IMR-90 (cell line): ENCODE data around the gene CXorf38. TPM values are rescaled to one million over a fixed set of nuclear protein-coding genes. Genes with fewer than 3 reads are reported as not detected.
A peak's percentile ranks its signal among the peaks of the same experiment; 100 is the strongest.

Experiments used
- ATAC-seq: fragments of 200-7000 bp; cut with Tn5 transposase; 2 replicates; pipeline ENCODE4 v1.9.1; 2020; ENCODE audit warnings: low read depth, mild to moderate bottlenecking, moderate library complexity
- BruUV-seq: library from RNA; stranded (reverse); fragments of 400-500 nt; replicated peaks from 2 replicates; lab custom pipeline; 2021; lab: Mats Ljungman, UMichigan
- CTCF ChIA-PET: fragments of 300-600 bp; formaldehyde crosslinking; extraction: SDS; loops from one replicate; lab custom pipeline; 2021; ENCODE audit warnings: antibody characterized with exemption; lab: Yijun Ruan, JAX
- POLR2A ChIA-PET: fragments of 300-600 bp; sonication (Branson Sonifier 250); formaldehyde crosslinking; loops from one replicate; lab custom pipeline; 2022; ENCODE audit warnings: antibody characterized with exemption; ENCODE audit not compliant: unreplicated experiment; lab: Charles Lee
- DNase-seq: peaks from one replicate; pipeline ENCODE4 v3.0.0; 2013
- H2AFZ ChIP-seq: replicated peaks from 2 replicates; pipeline ENCODE3; 2013; ENCODE audit warnings: low read length, mild to moderate bottlenecking; ENCODE audit not compliant: poor library complexity
- H2AK5ac ChIP-seq: 2 replicates; pipeline ENCODE4 v1.6.1; 2013; ENCODE audit warnings: low read depth, low read length, inconsistent platforms
- H2AK9ac ChIP-seq: replicated peaks from 2 replicates; pipeline ENCODE3; 2013; ENCODE audit warnings: mild to moderate bottlenecking, low read depth, low read length, moderate library complexity; ENCODE audit not compliant: poor library complexity
- H2BK120ac ChIP-seq: 2 replicates; pipeline ENCODE4 v1.6.1; 2013; ENCODE audit warnings: low read depth, low read length, inconsistent platforms
- H2BK15ac ChIP-seq: 3 replicates; pipeline ENCODE4 v1.6.1; 2013; ENCODE audit warnings: low read depth, low read length, inconsistent platforms
- H2BK20ac ChIP-seq: 2 replicates; pipeline ENCODE4 v1.6.1; 2013; ENCODE audit warnings: low read depth, mild to moderate bottlenecking, inconsistent platforms, low read length, moderate library complexity
- H2BK5ac ChIP-seq: 2 replicates; pipeline ENCODE4 v1.6.1; 2013; ENCODE audit warnings: mild to moderate bottlenecking, low read depth, low read length, inconsistent platforms; ENCODE audit not compliant: poor library complexity, severe bottlenecking
- H3K14ac ChIP-seq: replicated peaks from 2 replicates; pipeline ENCODE4 v1.6.1; 2013; ENCODE audit warnings: low read depth, low read length, inconsistent platforms
- H3K18ac ChIP-seq: 2 replicates; pipeline ENCODE4 v1.6.1; 2013; ENCODE audit warnings: low read depth, low read length, control low read depth
- H3K23ac ChIP-seq: 2 replicates; pipeline ENCODE4 v1.6.1; 2013; ENCODE audit warnings: low read depth, low read length, inconsistent platforms
- H3K27ac ChIP-seq: 2 replicates; pipeline ENCODE4 v1.5.1; 2013; ENCODE audit warnings: mild to moderate bottlenecking, control low read depth, low read length; ENCODE audit not compliant: insufficient read depth
- H3K27me3 ChIP-seq: 2 replicates; pipeline ENCODE4 v1.6.1; 2013; ENCODE audit warnings: low read length; ENCODE audit not compliant: control insufficient read depth, insufficient read depth
- H3K36me3 ChIP-seq: 2 replicates; pipeline ENCODE4 v1.6.1; 2013; ENCODE audit warnings: low read length, mixed read lengths; ENCODE audit not compliant: control insufficient read depth, insufficient read depth
- H3K4ac ChIP-seq: 2 replicates; pipeline ENCODE4 v1.6.1; 2013; ENCODE audit warnings: low read depth, low read length, inconsistent platforms
- H3K4me1 ChIP-seq: 2 replicates; pipeline ENCODE4 v1.6.1; 2013; ENCODE audit warnings: low read length, mixed read lengths; ENCODE audit not compliant: control insufficient read depth, insufficient read depth
- H3K4me2 ChIP-seq: 2 replicates; pipeline ENCODE4 v1.6.1; 2013; ENCODE audit warnings: low read depth, mild to moderate bottlenecking, control low read depth, low read length, moderate library complexity
- H3K4me3 ChIP-seq: 2 replicates; pipeline ENCODE4 v1.5.1; 2013; ENCODE audit warnings: low read depth, mild to moderate bottlenecking, control low read depth, low read length, moderate library complexity; ENCODE audit not compliant: insufficient read depth
- H3K56ac ChIP-seq: 2 replicates; pipeline ENCODE4 v1.6.1; 2013; ENCODE audit warnings: low read length, inconsistent platforms; ENCODE audit not compliant: insufficient read depth; ENCODE audit errors: extremely low read depth
- H3K79me1 ChIP-seq, 2 experiments: 2 replicates each; pipeline ENCODE4 v1.6.1; 2013; ENCODE audit warnings: low read length in 2 of 2, inconsistent platforms in 1 of 2, low read depth in 1 of 2
- H3K9ac ChIP-seq: 2 replicates; pipeline ENCODE4 v1.6.1; 2013; ENCODE audit warnings: low read depth, low read length, control low read depth
- H3K9me1 ChIP-seq: 2 replicates; pipeline ENCODE4 v1.6.1; 2013; ENCODE audit warnings: low read length, inconsistent platforms; ENCODE audit not compliant: insufficient read depth
- H3K9me3 ChIP-seq: 2 replicates; pipeline ENCODE4 v1.6.1; 2013; ENCODE audit warnings: low read length; ENCODE audit not compliant: control insufficient read depth, insufficient read depth
- H4K20me1 ChIP-seq: 2 replicates; pipeline ENCODE4 v1.6.1; 2013; ENCODE audit warnings: low read length, inconsistent platforms; ENCODE audit not compliant: insufficient read depth
- H4K5ac ChIP-seq: 2 replicates; pipeline ENCODE4 v1.6.1; 2013; ENCODE audit warnings: mild to moderate bottlenecking, low read depth, low read length, control low read depth
- H4K8ac ChIP-seq, 2 experiments: 2 replicates each; pipeline ENCODE4 v1.6.1; 2013; ENCODE audit warnings: low read depth in 2 of 2, low read length in 2 of 2, control low read depth in 1 of 2, inconsistent platforms in 1 of 2
- H4K91ac ChIP-seq: 2 replicates; pipeline ENCODE4 v1.6.1; 2013; ENCODE audit warnings: low read depth, low read length, inconsistent platforms; ENCODE audit not compliant: insufficient read depth
- CHD1 ChIP-seq: IDR thresholded peaks from 2 replicates; pipeline ENCODE4 v1.6.1; 2012; ENCODE audit warnings: low read depth, low read length, improper control_type of control experiment
- RAD21 ChIP-seq: IDR thresholded peaks from 2 replicates; pipeline ENCODE4 v1.6.1; 2012; ENCODE audit warnings: low read length, improper control_type of control experiment
- SMC3 ChIP-seq: fragments of 150-350 bp; IDR thresholded peaks from 2 replicates; pipeline ENCODE4 v1.6.1; 2016; ENCODE audit warnings: low read depth, mild to moderate bottlenecking, antibody characterized with exemption, low read length, moderate library complexity
- WGBS, 2 experiments: methylation state at CpG; one replicate each; pipeline versions ENCODE4 v1.1.5 to v1.1.7; 2013; ENCODE audit warnings: missing lambda C conversion rate in 2 of 2; ENCODE audit not compliant: insufficient read length in 1 of 2; ENCODE audit errors: extremely low coverage in 2 of 2; 5-methylcytosine and 5-hydroxymethylcytosine counted together
- dilution Hi-C: fragments of 300-500 bp; cut with HindIII; formaldehyde crosslinking; loops from one replicate; pipeline ENCODE4 v1.14.3; 2018; ENCODE audit warnings: low sequenced_read_pairs; ENCODE audit not compliant: unreplicated experiment
- in situ Hi-C: fragments of 300-500 bp; cut with MboI; formaldehyde crosslinking; loops from 3 replicates; pipeline ENCODE4 v1.14.3; 2019; ENCODE audit warnings: low sequenced_read_pairs, inconsistent platforms, mixed read lengths
- intact Hi-C: fragments of 100-400 bp; cut with micrococcal nuclease; formaldehyde crosslinking; loops from 2 replicates; pipeline ENCODE4 v1.10.0; 2022
- polyA plus RNA-seq, 3 experiments: library from polyadenylated mRNA; depleted of rRNA; stranded (reverse); fragments of >200 nt; gene quantifications; 2 replicates each; pipeline ENCODE4 v1.2.3, GENCODE V29; 2012; ENCODE audit warnings: low replicate concordance in 1 of 3
- total RNA-seq: library from RNA; depleted of rRNA; stranded (reverse); fragments of >200 nt; gene quantifications from 2 replicates; pipeline ENCODE4 v1.2.3, GENCODE V29; 2012
- TF ChIP-seq, protein P1 (sequence below): conservative IDR thresholded peaks from 2 replicates; pipeline ENCODE4 v1.5.1; 2012; ENCODE audit warnings: mild to moderate bottlenecking, low read depth, low read length, improper control_type of control experiment

CXorf38 gene
- total and polyA plus RNA-seq, 2 of the 4 experiments (the other 2 are of a cell fraction): 7.0 to 9.9 TPM

DNA sequence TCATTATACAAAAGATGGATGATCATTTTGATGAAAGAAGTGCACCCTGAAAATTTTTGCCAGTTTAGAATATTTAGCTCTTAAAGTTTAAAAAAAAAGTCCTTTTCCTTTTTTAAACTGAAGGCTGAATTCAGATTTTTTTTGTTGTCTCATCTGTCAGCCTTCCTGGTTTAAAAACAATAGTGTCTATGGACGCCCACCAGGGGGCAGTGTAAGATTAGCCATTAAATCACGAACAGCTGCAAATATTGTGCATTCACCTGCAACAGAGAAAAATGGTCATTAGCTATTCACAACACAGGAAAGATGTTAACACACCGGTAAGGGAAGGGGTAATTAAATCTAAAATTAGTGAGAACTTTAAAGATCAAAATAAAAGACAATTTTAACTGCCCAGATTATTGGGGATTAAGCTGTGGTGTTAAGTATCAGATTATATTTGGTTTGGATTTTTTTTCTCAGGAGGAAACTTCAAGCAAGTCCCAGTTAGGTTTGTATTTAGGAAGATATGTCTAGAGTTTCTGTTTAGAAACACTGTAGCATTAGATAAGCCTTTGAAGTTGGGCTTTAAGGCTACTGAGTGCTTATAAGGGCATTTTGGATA is 4.4 kb upstream of the CXorf38 start:
- H3K23ac ChIP-seq: no peak overlapping the region
- POLR2A ChIA-PET: interaction anchor here (0.5 kb wide), 1 partner anchor 1286 kb away, joined by 3 read pairs; no protein-coding TSS in a partner anchor
- no peak overlapping the region for H2AFZ ChIP-seq
- DNase-seq (peak; percentile 65), ATAC-seq (no peak)
- H3K36me3 ChIP-seq: peaks cover 2% of the 10 kb centered on the region
- H3K4me1 ChIP-seq: no peaks in the 10 kb centered on the region
- H3K4me2 ChIP-seq: no peak overlapping the region
- H3K79me1 ChIP-seq: 0 out of 4 replicates have a peak, but pooled peaks cover 0 to under 1% of the 10 kb centered on the region in 2 experiments
- H2BK15ac ChIP-seq: no peak overlapping the region
- H4K20me1 ChIP-seq: no peaks in the 10 kb centered on the region
- CTCF ChIA-PET: interaction anchor here (0.6 to 1.3 kb wide), 13 partner anchors 12 to 990 kb away, joined by 3 to 7 read pairs (median 4); no protein-coding TSS in a partner anchor
- H4K8ac ChIP-seq: no peak overlapping the region
- intact Hi-C loops (loop anchor here (1.0 to 5.0 kb wide), 4 partner anchors 143 to 601 kb away; no protein-coding TSS in a partner anchor), in situ Hi-C loops (loop anchor here (5.0 to 25.0 kb wide), 3 partner anchors 143 to 586 kb away; no protein-coding TSS in a partner anchor), dilution Hi-C loops (no loop called here)
- H4K5ac ChIP-seq: no peak overlapping the region
- H3K56ac ChIP-seq: no peak overlapping the region
- H3K9me3 ChIP-seq: no peaks in the 10 kb centered on the region
- no peak overlapping the region for H4K91ac ChIP-seq
- no peak overlapping the region for H2AK5ac ChIP-seq
- no peak overlapping the region for H3K14ac ChIP-seq
- H3K9me1 ChIP-seq: no peaks in the 10 kb centered on the region
- H2BK120ac ChIP-seq: no peak overlapping the region
- no peak overlapping the region for H2AK9ac ChIP-seq
- BruUV-seq: no TSS peak
- no peak overlapping the region for H3K27ac ChIP-seq
- no peak overlapping the region for H3K4ac ChIP-seq
- WGBS, 2 experiments: no CpG with 5 or more reads among the region's 3 CpGs
- H3K18ac ChIP-seq: no peak overlapping the region
- peak; percentile 70 for TF ChIP-seq SMC3
- peak; percentile 82 for TF ChIP-seq RAD21
- no peak for TF ChIP-seq CHD1
- TF ChIP-seq, protein P1, sequence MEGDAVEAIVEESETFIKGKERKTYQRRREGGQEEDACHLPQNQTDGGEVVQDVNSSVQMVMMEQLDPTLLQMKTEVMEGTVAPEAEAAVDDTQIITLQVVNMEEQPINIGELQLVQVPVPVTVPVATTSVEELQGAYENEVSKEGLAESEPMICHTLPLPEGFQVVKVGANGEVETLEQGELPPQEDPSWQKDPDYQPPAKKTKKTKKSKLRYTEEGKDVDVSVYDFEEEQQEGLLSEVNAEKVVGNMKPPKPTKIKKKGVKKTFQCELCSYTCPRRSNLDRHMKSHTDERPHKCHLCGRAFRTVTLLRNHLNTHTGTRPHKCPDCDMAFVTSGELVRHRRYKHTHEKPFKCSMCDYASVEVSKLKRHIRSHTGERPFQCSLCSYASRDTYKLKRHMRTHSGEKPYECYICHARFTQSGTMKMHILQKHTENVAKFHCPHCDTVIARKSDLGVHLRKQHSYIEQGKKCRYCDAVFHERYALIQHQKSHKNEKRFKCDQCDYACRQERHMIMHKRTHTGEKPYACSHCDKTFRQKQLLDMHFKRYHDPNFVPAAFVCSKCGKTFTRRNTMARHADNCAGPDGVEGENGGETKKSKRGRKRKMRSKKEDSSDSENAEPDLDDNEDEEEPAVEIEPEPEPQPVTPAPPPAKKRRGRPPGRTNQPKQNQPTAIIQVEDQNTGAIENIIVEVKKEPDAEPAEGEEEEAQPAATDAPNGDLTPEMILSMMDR: peak; percentile 79
- H3K4me3 ChIP-seq: no peak overlapping the region
- no peak overlapping the region for H3K9ac ChIP-seq
- no peaks in the 10 kb centered on the region for H3K27me3 ChIP-seq
- H2BK20ac ChIP-seq: no peak overlapping the region
- no peak overlapping the region for H2BK5ac ChIP-seq
